ENCODE data around the gene MSANTD2.

MSANTD2 gene

GRCh38 chr11:124823512-124824376 is 23.5 kb upstream of the MSANTD2 start:
- no peak overlapping the region for H3K27ac ChIP-seq (ENCODE audit: low read depth, low read length)
- no peaks in the 10 kb centered on the region for H3K4me1 ChIP-seq (ENCODE audit: control insufficient read depth, low read length)
- H4K20me1 ChIP-seq (ENCODE audit: control insufficient read depth, insufficient read depth, low read depth, low read length): no peaks in the 10 kb centered on the region
- H3K79me2 ChIP-seq (ENCODE audit: control insufficient read depth, low read length): no peaks in the 10 kb centered on the region
- TF ChIP-seq EZH2phosphoT487 (IDR thresholded peaks at IDR 0.05; ENCODE audit: borderline replicate concordance, low read length) (no peak), CTCF (IDR thresholded peaks at IDR 0.05; ENCODE audit: low read depth, low read length, poor library complexity, severe bottlenecking) (no peak)
- H3K4me2 ChIP-seq (ENCODE audit: low read length): no peak overlapping the region
- H3F3A ChIP-seq (ENCODE audit: control insufficient read depth, insufficient read depth): no peaks in the 10 kb centered on the region
- H3K27me3 ChIP-seq (ENCODE audit: control insufficient read depth, low read length): peaks cover 40% of the 10 kb centered on the region
- no peaks in the 10 kb centered on the region for H3K36me3 ChIP-seq (ENCODE audit: control insufficient read depth, low read length)
- H3K4me3 ChIP-seq (ENCODE audit: low read length): no peak overlapping the region
- no peaks in the 10 kb centered on the region for H3K9me3 ChIP-seq (ENCODE audit: control insufficient read depth, insufficient read depth, low read length)
- no peaks in the 10 kb centered on the region for H3K9me2 ChIP-seq (replicated peaks; ENCODE audit: control insufficient read depth, low read length)

DNA sequence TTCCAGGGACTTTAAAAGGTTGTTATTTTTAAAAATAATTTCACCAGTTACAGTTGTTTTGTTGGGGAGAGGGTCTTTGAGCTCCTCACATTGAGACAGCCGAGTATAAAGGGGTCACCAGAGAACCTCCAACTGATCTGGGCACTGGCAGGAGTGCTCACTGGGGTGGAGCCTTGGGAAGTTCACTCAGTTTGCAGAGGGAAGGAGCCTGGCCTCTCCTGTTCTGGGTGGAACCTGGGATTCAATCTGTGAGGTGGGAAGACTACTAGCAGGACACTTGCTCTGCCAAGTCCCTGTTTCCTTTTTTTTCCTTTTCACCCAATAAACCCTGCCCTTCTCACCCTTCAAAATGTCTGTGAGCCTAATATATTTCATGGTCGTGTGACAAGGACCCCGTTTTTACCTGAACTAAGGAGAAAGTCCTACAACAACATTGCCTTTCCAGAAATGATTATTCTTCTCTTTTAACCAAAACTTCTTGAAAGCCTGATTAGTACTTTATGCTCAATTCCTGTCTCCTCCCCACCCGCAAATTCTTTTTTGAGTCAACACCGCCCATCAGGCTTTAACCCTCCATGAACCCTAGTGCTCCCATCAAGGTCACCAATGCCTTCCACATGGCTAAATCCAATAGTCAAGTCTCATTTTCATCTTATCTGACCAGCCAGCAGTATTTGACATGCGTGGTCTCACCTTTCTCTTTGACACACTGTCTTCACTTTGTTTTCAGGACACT is 22.0 kb upstream of the MSANTD2 start:
- H3F3A ChIP-seq (ENCODE audit: control insufficient read depth, insufficient read depth): no peaks in the 10 kb centered on the region
- no peaks in the 10 kb centered on the region for H3K9me2 ChIP-seq (replicated peaks; ENCODE audit: control insufficient read depth, low read length)
- no peak overlapping the region for H3K4me2 ChIP-seq (ENCODE audit: low read length)
- no peaks in the 10 kb centered on the region for H3K36me3 ChIP-seq (ENCODE audit: control insufficient read depth, low read length)
- H4K20me1 ChIP-seq (ENCODE audit: control insufficient read depth, insufficient read depth, low read depth, low read length): no peaks in the 10 kb centered on the region
- TF ChIP-seq EZH2phosphoT487 (IDR thresholded peaks at IDR 0.05; ENCODE audit: borderline replicate concordance, low read length) (no peak), CTCF (IDR thresholded peaks at IDR 0.05; ENCODE audit: low read depth, low read length, poor library complexity, severe bottlenecking) (no peak)
- H3K27me3 ChIP-seq (ENCODE audit: control insufficient read depth, low read length): peaks cover 53% of the 10 kb centered on the region
- H3K9me3 ChIP-seq (ENCODE audit: control insufficient read depth, insufficient read depth, low read length): no peaks in the 10 kb centered on the region
- H3K27ac ChIP-seq (ENCODE audit: low read depth, low read length): no peak overlapping the region
- H3K4me3 ChIP-seq (ENCODE audit: low read length): no peak overlapping the region
- no peaks in the 10 kb centered on the region for H3K79me2 ChIP-seq (ENCODE audit: control insufficient read depth, low read length)
- H3K4me1 ChIP-seq (ENCODE audit: control insufficient read depth, low read length): no peaks in the 10 kb centered on the region

- Histone ChIP-seq H3K36me3 (ENCODE audit: control insufficient read depth, low read length) (no peaks in the 10 kb centered on the region), H3K4me3 (ENCODE audit: low read length) (no peak overlapping the region), H3F3A (ENCODE audit: control insufficient read depth, insufficient read depth) (no peaks in the 10 kb centered on the region), H3K27ac (ENCODE audit: low read depth, low read length) (no peak overlapping the region), H3K9me2 (replicated peaks; ENCODE audit: control insufficient read depth, low read length) (no peaks in the 10 kb centered on the region), H3K79me2 (ENCODE audit: control insufficient read depth, low read length) (no peaks in the 10 kb centered on the region), H4K20me1 (ENCODE audit: control insufficient read depth, insufficient read depth, low read depth, low read length) (no peaks in the 10 kb centered on the region), H3K4me2 (ENCODE audit: low read length) (no peak overlapping the region), H3K27me3 (ENCODE audit: control insufficient read depth, low read length) (peaks cover 50% of the 10 kb centered on the region), H3K4me1 (ENCODE audit: control insufficient read depth, low read length) (no peaks in the 10 kb centered on the region), H3K9me3 (ENCODE audit: control insufficient read depth, insufficient read depth, low read length) (no peaks in the 10 kb centered on the region)
- TF ChIP-seq EZH2phosphoT487 (IDR thresholded peaks at IDR 0.05; ENCODE audit: borderline replicate concordance, low read length) (no peak), CTCF (IDR thresholded peaks at IDR 0.05; ENCODE audit: low read depth, low read length, poor library complexity, severe bottlenecking) (no peak)
These were observed 16.8 kb upstream of the MSANTD2 start for GRCh38 chr11:124817036-124817435.

Measured in DOHH2 (cell line).